Activated naive CD4-positive, alpha-beta T cell treated with anti-CD3 and anti-CD28 coated beads for 36 hours (primary cell): ENCODE results near the gene CHL1. TPM values are rescaled to one million over a fixed set of nuclear protein-coding genes. Genes with fewer than 3 reads are reported as not detected.
A peak's percentile ranks its signal among the peaks of the same experiment; 100 is the strongest.

Experiments used
- CTCF ChIA-PET: fragments of 350-600 bp; sonication (Branson Sonifier 250); formaldehyde crosslinking; loops from one replicate; lab custom pipeline; 2021; ENCODE audit warnings: antibody characterized with exemption; lab: Charles Lee
- DNase-seq: peaks from one replicate; pipeline ENCODE4 v3.0.0-alpha.2; 2020
- H3K27ac Mint-ChIP-seq: one replicate; pipeline ENCODE4 v1.8.0; 2021; ENCODE audit warnings: mild to moderate bottlenecking, mixed read lengths
- H3K27me3 Mint-ChIP-seq: one replicate; pipeline ENCODE4 v1.8.0; 2021; ENCODE audit warnings: low read depth, mixed read lengths
- H3K36me3 Mint-ChIP-seq: one replicate; pipeline ENCODE4 v1.8.0; 2021; ENCODE audit warnings: low read depth, mixed read lengths
- H3K4me1 Mint-ChIP-seq: one replicate; pipeline ENCODE4 v1.8.0; 2021; ENCODE audit warnings: low read depth, mixed read lengths
- H3K4me3 Mint-ChIP-seq: one replicate; pipeline ENCODE4 v1.8.0; 2021; ENCODE audit warnings: mild to moderate bottlenecking, moderate library complexity, mixed read lengths
- H3K9me3 Mint-ChIP-seq: one replicate; pipeline ENCODE4 v1.8.0; 2021; ENCODE audit warnings: mixed read lengths
- intact Hi-C: fragments of 100-400 bp; cut with micrococcal nuclease; formaldehyde crosslinking; loops from one replicate; pipeline ENCODE4 v1.15.1; 2023
- total RNA-seq, 2 experiments: library from RNA; stranded (reverse); gene quantifications; one replicate each; pipeline ENCODE4 v1.2.3, GENCODE V29; 2021

The CHL1 gene
- total RNA-seq: not detected

DNA sequence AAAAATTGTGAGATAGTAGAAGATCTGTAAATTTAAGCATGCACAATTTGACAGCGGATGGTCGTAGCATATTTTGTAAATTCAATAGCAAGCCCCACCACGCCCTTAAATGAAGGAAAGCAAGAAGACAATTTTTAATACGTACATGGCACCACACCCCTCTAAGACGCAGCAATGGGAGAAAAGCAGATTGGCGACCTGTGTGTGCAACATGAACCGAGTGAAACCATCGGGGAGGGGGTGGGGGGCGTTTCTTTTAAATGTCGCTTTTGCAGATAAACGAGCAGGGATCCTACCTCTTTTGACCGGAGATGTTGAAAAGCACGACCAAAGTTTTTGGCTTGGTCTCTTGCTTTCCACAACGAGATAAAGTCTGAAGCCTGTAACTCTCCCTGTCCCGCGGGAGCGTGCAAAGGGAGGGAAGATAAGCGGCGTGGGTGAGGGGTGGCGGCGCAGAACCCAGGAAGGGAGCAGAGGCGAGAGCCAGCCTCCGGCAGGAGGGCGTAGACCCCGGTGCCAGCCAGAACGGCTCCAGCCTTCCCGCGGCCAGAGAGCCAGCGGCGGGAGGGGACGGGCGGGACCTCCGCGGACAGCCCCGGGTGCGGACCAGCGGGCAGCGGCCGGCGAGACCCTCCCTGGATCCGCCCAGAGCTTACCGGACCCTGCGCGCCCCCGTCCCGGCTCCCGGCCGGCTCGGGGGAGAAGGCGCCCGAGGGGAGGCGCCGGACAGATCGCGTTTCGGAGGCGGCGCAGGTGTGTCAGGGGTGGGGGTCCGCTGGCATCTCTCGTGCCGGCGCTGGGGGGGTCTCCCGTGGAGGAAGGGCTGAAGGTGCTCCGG, at the start of gene CHL1:
TSS of gene CHL1 (plus strand) at position 453 of the 838 bp plus-strand sequence. CDS start 123,014 bp downstream, outside the sequence.
- DNase-seq: no peak

GRCh38 chr3:151614-152189, 44.9 kb upstream of the CHL1 start:
- CTCF ChIA-PET: no interaction called here
- no peak for DNase-seq
- H3K27me3 Mint-ChIP-seq: peaks cover 9% of the 10 kb centered on the region
- no peak overlapping the region for H3K4me3 Mint-ChIP-seq
- peaks cover 1% of the 10 kb centered on the region for H3K9me3 Mint-ChIP-seq
- no peaks in the 10 kb centered on the region for H3K36me3 Mint-ChIP-seq
- no peak overlapping the region for H3K27ac Mint-ChIP-seq
- H3K4me1 Mint-ChIP-seq: no peaks in the 10 kb centered on the region
- intact Hi-C loops: no loop called here

More for the DNA sequence above, at the start of gene CHL1:
- Mint-ChIP-seq H3K36me3 (no peaks in the 10 kb centered on the region), H3K4me3 (peak within 1 kb of the TSS; percentile 36), H3K27me3 (peaks cover 41% of the 10 kb centered on the region), H3K9me3 (peaks cover 2% of the 10 kb centered on the region), H3K27ac (no peak within 1 kb of the TSS), H3K4me1 (peaks cover 4% of the 10 kb centered on the region)
- CTCF ChIA-PET: no interaction called here
- intact Hi-C loops: no loop called here

DNA sequence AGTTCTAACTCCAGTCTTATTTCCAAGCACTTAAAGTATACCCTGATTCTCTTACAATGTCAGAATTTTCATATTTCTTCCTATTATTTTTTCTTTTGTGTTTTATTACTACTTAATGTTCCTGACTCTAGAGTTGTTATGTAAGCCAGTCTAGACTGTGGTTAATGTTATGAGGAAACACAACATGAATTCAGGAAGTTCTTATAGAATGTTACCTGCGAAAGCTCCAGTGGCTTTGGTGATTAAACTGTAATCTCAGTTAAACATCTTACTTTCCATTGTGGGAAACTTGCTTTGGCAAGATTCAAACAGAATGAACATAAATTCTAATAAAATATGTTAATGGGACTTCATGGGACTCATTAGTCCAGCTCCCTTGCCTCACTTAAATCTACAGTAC, 36.6 kb upstream of the CHL1 start:
- Mint-ChIP-seq H3K9me3 (peaks cover 3% of the 10 kb centered on the region), H3K4me3 (no peak overlapping the region), H3K4me1 (no peaks in the 10 kb centered on the region), H3K27me3 (no peaks in the 10 kb centered on the region), H3K36me3 (no peaks in the 10 kb centered on the region), H3K27ac (no peak overlapping the region)
- intact Hi-C loops: no loop called here
- CTCF ChIA-PET: no interaction called here
- no peak for DNase-seq

DNA sequence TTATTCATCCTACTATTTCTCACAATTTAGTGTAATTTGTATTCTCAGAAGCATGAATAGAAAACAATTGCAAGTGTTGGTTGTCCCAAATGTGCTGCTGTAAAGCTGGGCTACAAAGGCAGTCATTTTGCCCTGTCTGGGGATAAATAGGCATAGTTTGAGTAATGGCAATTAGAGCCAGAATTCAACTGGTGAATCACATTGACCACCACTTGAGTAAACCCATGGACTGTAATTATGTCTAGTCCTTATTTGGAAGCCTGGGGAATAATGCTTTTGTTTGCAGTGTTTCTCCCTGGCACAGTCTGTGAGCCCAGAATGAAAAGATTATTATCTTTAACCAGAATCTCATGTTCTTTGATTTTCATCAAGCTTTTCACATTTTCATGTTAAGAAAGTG, 30.5 kb upstream of the CHL1 start:
- Mint-ChIP-seq H3K36me3 (no peaks in the 10 kb centered on the region), H3K27me3 (peaks cover 4% of the 10 kb centered on the region), H3K4me3 (no peak overlapping the region), H3K27ac (no peak overlapping the region), H3K4me1 (no peaks in the 10 kb centered on the region), H3K9me3 (no peaks in the 10 kb centered on the region)
- intact Hi-C loops: no loop called here
- DNase-seq: no peak
- CTCF ChIA-PET: no interaction called here

DNA sequence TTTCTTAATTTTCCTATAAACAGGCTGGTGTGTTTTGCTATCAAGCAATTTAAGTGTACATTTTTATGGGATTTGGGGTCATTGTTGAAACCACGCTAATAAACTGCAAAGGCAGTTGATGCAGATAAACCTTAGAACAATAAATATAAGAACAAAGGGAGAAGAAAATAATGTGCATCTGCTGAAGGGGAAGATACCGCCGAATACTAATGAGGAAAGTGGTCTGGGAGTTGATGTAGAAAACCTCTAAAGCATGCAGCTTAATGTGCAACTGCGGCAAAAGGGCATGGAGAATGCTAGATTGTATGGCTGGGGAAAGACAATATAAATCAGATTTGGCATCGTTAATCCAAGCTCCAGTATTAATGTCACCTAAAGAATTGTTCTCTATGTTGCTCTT, 29.8 kb upstream of the CHL1 start:
- no peak overlapping the region for H3K27ac Mint-ChIP-seq
- no peak for DNase-seq
- H3K36me3 Mint-ChIP-seq: no peaks in the 10 kb centered on the region
- no peaks in the 10 kb centered on the region for H3K9me3 Mint-ChIP-seq
- CTCF ChIA-PET: no interaction called here
- no peak overlapping the region for H3K4me3 Mint-ChIP-seq
- no peaks in the 10 kb centered on the region for H3K4me1 Mint-ChIP-seq
- intact Hi-C loops: no loop called here
- peaks cover 4% of the 10 kb centered on the region for H3K27me3 Mint-ChIP-seq

GRCh38 chr3:173886-174285, 22.7 kb upstream of the CHL1 start:
- H3K9me3 Mint-ChIP-seq: no peaks in the 10 kb centered on the region
- DNase-seq: no peak
- H3K36me3 Mint-ChIP-seq: no peaks in the 10 kb centered on the region
- H3K27ac Mint-ChIP-seq: no peak overlapping the region
- H3K27me3 Mint-ChIP-seq: peaks cover 4% of the 10 kb centered on the region
- CTCF ChIA-PET: no interaction called here
- H3K4me1 Mint-ChIP-seq: no peaks in the 10 kb centered on the region
- intact Hi-C loops: no loop called here
- H3K4me3 Mint-ChIP-seq: no peak overlapping the region

- DNase-seq: no peak
- Mint-ChIP-seq H3K4me3 (no peak overlapping the region), H3K4me1 (no peaks in the 10 kb centered on the region), H3K27ac (no peak overlapping the region), H3K9me3 (peaks cover 2% of the 10 kb centered on the region), H3K27me3 (no peaks in the 10 kb centered on the region), H3K36me3 (no peaks in the 10 kb centered on the region)
- CTCF ChIA-PET: no interaction called here
- intact Hi-C loops: no loop called here
These were observed 11.6 kb upstream of the CHL1 start for GRCh38 chr3:184976-185375.

GRCh38 chr3:192215-192929, 4.2 kb upstream of the CHL1 start:
- Mint-ChIP-seq H3K9me3 (peaks cover 4% of the 10 kb centered on the region), H3K36me3 (no peaks in the 10 kb centered on the region), H3K4me1 (peaks cover 4% of the 10 kb centered on the region), H3K4me3 (no peak overlapping the region), H3K27ac (no peak overlapping the region), H3K27me3 (peaks cover 27% of the 10 kb centered on the region)
- no peak for DNase-seq
- intact Hi-C loops: no loop called here
- CTCF ChIA-PET: interaction anchor here (1.4 kb wide), 1 partner anchor 162 kb away, joined by 3 read pairs; no protein-coding TSS in a partner anchor

DNA sequence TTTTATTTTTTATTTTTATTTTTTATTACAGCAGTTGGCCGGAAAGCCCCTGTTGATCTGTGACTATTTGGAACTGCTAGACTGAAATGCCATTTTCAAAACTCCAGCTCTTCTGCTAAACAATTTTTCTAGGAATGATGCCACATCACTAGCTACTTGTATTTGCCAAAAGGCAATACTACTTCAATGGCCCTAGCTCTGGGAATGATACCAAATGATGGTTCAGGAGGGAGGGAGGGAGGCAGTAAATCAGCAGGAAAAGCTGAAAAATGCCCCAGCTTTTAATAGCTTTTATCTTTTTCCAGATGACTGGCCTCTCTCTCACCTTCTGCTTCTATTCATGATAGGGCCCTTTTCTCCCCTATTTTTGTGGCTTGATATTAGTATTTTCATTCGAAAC, 2.6 kb upstream of the CHL1 start:
- Mint-ChIP-seq H3K9me3 (peaks cover 2% of the 10 kb centered on the region), H3K36me3 (no peaks in the 10 kb centered on the region), H3K27me3 (peaks cover 31% of the 10 kb centered on the region), H3K4me3 (no peak overlapping the region), H3K4me1 (peaks cover 4% of the 10 kb centered on the region), H3K27ac (no peak overlapping the region)
- intact Hi-C loops: no loop called here
- DNase-seq: no peak
- CTCF ChIA-PET: interaction anchor here (0.8 kb wide), 1 partner anchor 160 kb away, joined by 3 read pairs; no protein-coding TSS in a partner anchor

- Mint-ChIP-seq H3K27me3 (peaks cover 34% of the 10 kb centered on the region), H3K4me1 (peaks cover 4% of the 10 kb centered on the region), H3K36me3 (no peaks in the 10 kb centered on the region), H3K27ac (no peak overlapping the region), H3K9me3 (peaks cover 2% of the 10 kb centered on the region), H3K4me3 (no peak overlapping the region)
- intact Hi-C loops: no loop called here
- CTCF ChIA-PET: no interaction called here
- no peak for DNase-seq
These were observed 2.1 kb upstream of the CHL1 start for GRCh38 chr3:194421-194820.

GRCh38 chr3:195666-196065, 897 bp upstream of the CHL1 start:
- no peak for DNase-seq
- intact Hi-C loops: no loop called here
- H3K27ac Mint-ChIP-seq: no peak overlapping the region
- H3K36me3 Mint-ChIP-seq: no peaks in the 10 kb centered on the region
- CTCF ChIA-PET: no interaction called here
- H3K27me3 Mint-ChIP-seq: peaks cover 40% of the 10 kb centered on the region
- peaks cover 2% of the 10 kb centered on the region for H3K9me3 Mint-ChIP-seq
- peaks cover 4% of the 10 kb centered on the region for H3K4me1 Mint-ChIP-seq
- no peak overlapping the region for H3K4me3 Mint-ChIP-seq

DNA sequence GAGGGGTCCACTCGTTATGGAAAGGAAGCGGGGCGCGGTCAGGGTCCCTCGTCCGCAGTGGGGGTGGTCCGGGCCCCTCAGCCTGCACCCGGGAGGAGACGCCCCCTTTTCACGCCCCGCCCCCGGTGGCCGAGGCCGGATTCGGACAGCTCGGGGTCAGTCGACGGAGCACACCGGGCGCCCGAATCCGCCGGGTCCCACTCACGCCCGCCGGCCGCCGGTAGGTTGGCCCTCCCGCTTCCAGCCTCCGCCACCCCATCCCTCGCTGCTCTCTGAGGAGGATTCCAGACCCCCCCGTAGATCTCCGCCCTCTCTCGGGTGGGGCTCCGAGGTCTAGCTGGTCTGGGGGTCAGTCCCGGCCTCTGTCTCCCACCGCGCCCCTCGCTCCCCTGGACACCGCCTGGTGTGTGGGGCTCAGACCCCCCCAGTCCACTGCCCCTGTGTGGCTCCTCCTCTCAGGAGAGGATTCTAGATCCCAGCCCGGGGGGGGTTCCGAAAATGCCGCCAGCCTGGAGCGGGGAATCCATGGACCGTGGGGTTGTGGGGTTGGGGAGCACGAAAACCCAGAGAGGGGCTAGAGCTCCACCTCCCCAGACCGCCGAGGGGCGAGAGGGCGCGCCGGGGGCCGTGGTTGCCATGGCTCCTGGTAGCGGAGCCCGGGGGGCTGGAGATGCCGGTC, 725 bp downstream of the CHL1 start:
- Mint-ChIP-seq H3K9me3 (peaks cover 2% of the 10 kb centered on the region), H3K27ac (no peak overlapping the region), H3K27me3 (peaks cover 37% of the 10 kb centered on the region), H3K4me3 (no peak overlapping the region), H3K4me1 (peaks cover 4% of the 10 kb centered on the region), H3K36me3 (no peaks in the 10 kb centered on the region)
- intact Hi-C loops: no loop called here
- CTCF ChIA-PET: no interaction called here
- no peak for DNase-seq
